HCT116 (cell line): ENCODE measurements around the gene CD82.

Source experiments
- JUND ChIP-seq: IDR thresholded peaks from 2 replicates; pipeline ENCODE4 v1.6.1; 2012
- POLR2AphosphoS5 ChIP-seq: IDR thresholded peaks from 2 replicates; pipeline ENCODE4 v1.6.1; 2011; ENCODE audit warnings: mild to moderate bottlenecking, low read depth, low read length, moderate library complexity
- RAD21 ChIP-seq: IDR thresholded peaks from 2 replicates; pipeline ENCODE4 v1.6.1; 2012; ENCODE audit warnings: low read depth, mild to moderate bottlenecking
- YY1 ChIP-seq: IDR thresholded peaks from 2 replicates; pipeline ENCODE4 v1.6.1; 2011; ENCODE audit warnings: low read length, low read depth, moderate library complexity, mild to moderate bottlenecking; ENCODE audit not compliant: insufficient replicate concordance; ENCODE audit errors: extremely low read depth
- ZFX ChIP-seq: fragments of 450-650 bp; IDR thresholded peaks from 2 replicates; pipeline ENCODE4 v1.6.1; 2017
- TF ChIP-seq, protein P1 (sequence below), 3 experiments: fragments of 200-600 bp in 1 of 3; sonication (generic) in 1 of 3; IDR thresholded peaks in 2 of 3; conservative IDR thresholded peaks in 1 of 3; 2 replicates each; pipeline ENCODE4 v1.5.1; 2012 to 2017; ENCODE audit warnings: low read depth in 2 of 3, low read length in 2 of 3, antibody characterized with exemption in 1 of 3, borderline replicate concordance in 1 of 3, control low read depth in 1 of 3, mild to moderate bottlenecking in 1 of 3, mixed read lengths in 1 of 3, mixed run types in 1 of 3, moderate library complexity in 1 of 3; ENCODE audit not compliant: insufficient read depth in 1 of 3

DNA sequence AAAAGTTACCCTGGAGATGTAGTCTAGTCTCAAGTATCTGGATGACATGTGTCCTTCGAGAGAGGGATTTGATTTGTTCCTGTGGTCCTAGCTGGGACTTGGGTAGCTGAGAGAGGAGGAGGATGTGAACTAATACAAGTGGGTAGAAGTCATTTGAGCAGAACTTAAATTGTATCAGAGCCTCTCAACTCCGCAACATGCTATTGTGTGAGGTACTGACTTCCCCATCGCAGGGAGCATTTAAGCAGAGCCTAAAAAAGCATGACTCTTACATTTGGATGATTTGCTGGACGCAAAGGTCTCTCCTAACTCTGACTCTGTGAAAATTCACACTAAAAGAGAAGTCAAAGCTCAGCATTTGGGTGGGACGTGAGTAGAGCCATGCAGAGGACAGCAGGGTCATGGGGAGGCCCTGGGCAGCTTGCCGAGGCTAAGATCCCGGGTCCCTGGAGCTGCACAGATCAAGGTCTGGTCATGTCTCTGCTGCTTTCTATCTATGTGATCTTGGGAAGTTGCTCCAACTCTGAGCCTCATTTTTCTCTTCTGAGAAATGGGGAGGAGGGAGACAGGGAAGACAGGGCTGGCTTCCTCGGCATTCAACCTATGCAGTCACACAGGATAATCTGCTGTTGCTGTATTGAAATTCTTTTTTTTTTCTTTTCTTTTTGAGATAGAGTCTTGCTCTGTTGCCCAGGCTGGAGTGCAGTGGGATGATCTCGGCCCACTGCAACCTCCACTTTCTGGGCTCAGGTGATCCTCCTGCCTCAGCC lies 44.9 kb downstream of the CD82 start:
- TF ChIP-seq, protein P1, sequence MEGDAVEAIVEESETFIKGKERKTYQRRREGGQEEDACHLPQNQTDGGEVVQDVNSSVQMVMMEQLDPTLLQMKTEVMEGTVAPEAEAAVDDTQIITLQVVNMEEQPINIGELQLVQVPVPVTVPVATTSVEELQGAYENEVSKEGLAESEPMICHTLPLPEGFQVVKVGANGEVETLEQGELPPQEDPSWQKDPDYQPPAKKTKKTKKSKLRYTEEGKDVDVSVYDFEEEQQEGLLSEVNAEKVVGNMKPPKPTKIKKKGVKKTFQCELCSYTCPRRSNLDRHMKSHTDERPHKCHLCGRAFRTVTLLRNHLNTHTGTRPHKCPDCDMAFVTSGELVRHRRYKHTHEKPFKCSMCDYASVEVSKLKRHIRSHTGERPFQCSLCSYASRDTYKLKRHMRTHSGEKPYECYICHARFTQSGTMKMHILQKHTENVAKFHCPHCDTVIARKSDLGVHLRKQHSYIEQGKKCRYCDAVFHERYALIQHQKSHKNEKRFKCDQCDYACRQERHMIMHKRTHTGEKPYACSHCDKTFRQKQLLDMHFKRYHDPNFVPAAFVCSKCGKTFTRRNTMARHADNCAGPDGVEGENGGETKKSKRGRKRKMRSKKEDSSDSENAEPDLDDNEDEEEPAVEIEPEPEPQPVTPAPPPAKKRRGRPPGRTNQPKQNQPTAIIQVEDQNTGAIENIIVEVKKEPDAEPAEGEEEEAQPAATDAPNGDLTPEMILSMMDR (IDR thresholded peaks at IDR 0.05 in 2 of 3, conservative IDR thresholded peaks at IDR 0.05 in 1 of 3; ENCODE audit: borderline replicate concordance in 1 of 3, insufficient read depth in 1 of 3, low read depth in 2 of 3, low read length in 2 of 3) = no peak
- TF ChIP-seq RAD21 (no peak), YY1 (no peak), POLR2AphosphoS5 (no peak), JUND (no peak), ZFX (no peak)
